Upper lobe of right lung (tissue), 1 donor: ENCODE measurements around the gene PIP5K1B. TPM values are rescaled to one million over a fixed set of nuclear protein-coding genes. Genes with fewer than 3 reads are reported as not detected.

Experiments
- ATAC-seq: fragments of 200-7000 bp; cut with Tn5 transposase; one replicate; pipeline ENCODE4 v1.9.1; 2020; ENCODE audit warnings: mild to moderate bottlenecking, moderate library complexity
- DNase-seq: peaks from one replicate; pipeline ENCODE4 v3.0.0-alpha.2; 2020
- H3K27ac ChIP-seq: fragments of 200-600 bp; one replicate; pipeline ENCODE4 v1.8.0; 2022
- H3K27me3 ChIP-seq: fragments of 200-600 bp; one replicate; pipeline ENCODE4 v1.8.0; 2022; ENCODE audit warnings: mild to moderate bottlenecking
- H3K36me3 ChIP-seq: fragments of 200-600 bp; one replicate; pipeline ENCODE4 v1.8.0; 2022
- H3K4me1 ChIP-seq: fragments of 200-600 bp; one replicate; pipeline ENCODE4 v1.8.0; 2022
- H3K4me3 ChIP-seq: fragments of 200-600 bp; one replicate; pipeline ENCODE4 v1.8.0; 2022; ENCODE audit warnings: mild to moderate bottlenecking
- H3K9me3 ChIP-seq: fragments of 200-600 bp; one replicate; pipeline ENCODE4 v1.8.0; 2022
- intact Hi-C: fragments of 100-400 bp; cut with DNase I; formaldehyde crosslinking; loops from one replicate; pipeline ENCODE4 v1.11.0; 2022
- total RNA-seq: library from RNA; stranded (reverse); fragmentation: NEBNext Ultra II Directional; extraction: Animal tissue kit (Norgen Biotek cat#: 25700); gene quantifications from one replicate; pipeline ENCODE4 v1.2.1, GENCODE V29; 2021
- TF ChIP-seq, protein P1 (sequence below): fragments of 200-600 bp; IDR thresholded peaks from one replicate; pipeline ENCODE4 v1.8.0; 2022; ENCODE audit warnings: antibody characterized with exemption
- donor health status: DM: no; HTN: yes; CAD: no; lungs with severe emphysema.

Gene PIP5K1B
- total RNA-seq, 1 donor from 2014 or later: 36.5 TPM

GRCh38 chr9:69016191-69017096 is 311.4 kb downstream of the PIP5K1B start:
- H3K4me1 ChIP-seq: no peaks in the 10 kb centered on the region
- ATAC-seq: no peak
- no peak overlapping the region for H3K27ac ChIP-seq
- TF ChIP-seq, protein P1, sequence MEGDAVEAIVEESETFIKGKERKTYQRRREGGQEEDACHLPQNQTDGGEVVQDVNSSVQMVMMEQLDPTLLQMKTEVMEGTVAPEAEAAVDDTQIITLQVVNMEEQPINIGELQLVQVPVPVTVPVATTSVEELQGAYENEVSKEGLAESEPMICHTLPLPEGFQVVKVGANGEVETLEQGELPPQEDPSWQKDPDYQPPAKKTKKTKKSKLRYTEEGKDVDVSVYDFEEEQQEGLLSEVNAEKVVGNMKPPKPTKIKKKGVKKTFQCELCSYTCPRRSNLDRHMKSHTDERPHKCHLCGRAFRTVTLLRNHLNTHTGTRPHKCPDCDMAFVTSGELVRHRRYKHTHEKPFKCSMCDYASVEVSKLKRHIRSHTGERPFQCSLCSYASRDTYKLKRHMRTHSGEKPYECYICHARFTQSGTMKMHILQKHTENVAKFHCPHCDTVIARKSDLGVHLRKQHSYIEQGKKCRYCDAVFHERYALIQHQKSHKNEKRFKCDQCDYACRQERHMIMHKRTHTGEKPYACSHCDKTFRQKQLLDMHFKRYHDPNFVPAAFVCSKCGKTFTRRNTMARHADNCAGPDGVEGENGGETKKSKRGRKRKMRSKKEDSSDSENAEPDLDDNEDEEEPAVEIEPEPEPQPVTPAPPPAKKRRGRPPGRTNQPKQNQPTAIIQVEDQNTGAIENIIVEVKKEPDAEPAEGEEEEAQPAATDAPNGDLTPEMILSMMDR: no peak
- no peaks in the 10 kb centered on the region for H3K9me3 ChIP-seq
- intact Hi-C loops: no loop called here
- no peak overlapping the region for H3K4me3 ChIP-seq
- DNase-seq: no peak
- H3K36me3 ChIP-seq: no peaks in the 10 kb centered on the region
- no peaks in the 10 kb centered on the region for H3K27me3 ChIP-seq

GRCh38 chr9:69018737-69019136 is 313.7 kb downstream of the PIP5K1B start:
- no peaks in the 10 kb centered on the region for H3K36me3 ChIP-seq
- H3K27me3 ChIP-seq: no peaks in the 10 kb centered on the region
- no peaks in the 10 kb centered on the region for H3K4me1 ChIP-seq
- no peak for DNase-seq
- no peak overlapping the region for H3K27ac ChIP-seq
- no peak for ATAC-seq
- no peak overlapping the region for H3K4me3 ChIP-seq
- H3K9me3 ChIP-seq: no peaks in the 10 kb centered on the region
- intact Hi-C loops: no loop called here
- TF ChIP-seq, protein P1: no peak

- intact Hi-C loops: no loop called here
- Histone ChIP-seq H3K27ac (no peak overlapping the region), H3K4me3 (no peak overlapping the region), H3K4me1 (no peaks in the 10 kb centered on the region), H3K27me3 (no peaks in the 10 kb centered on the region), H3K36me3 (no peaks in the 10 kb centered on the region), H3K9me3 (no peaks in the 10 kb centered on the region)
- DNase-seq (no peak), ATAC-seq (peak; percentile 29)
- TF ChIP-seq, protein P1: no peak
These were observed 314.8 kb downstream of the PIP5K1B start for GRCh38 chr9:69019808-69020207.

DNA sequence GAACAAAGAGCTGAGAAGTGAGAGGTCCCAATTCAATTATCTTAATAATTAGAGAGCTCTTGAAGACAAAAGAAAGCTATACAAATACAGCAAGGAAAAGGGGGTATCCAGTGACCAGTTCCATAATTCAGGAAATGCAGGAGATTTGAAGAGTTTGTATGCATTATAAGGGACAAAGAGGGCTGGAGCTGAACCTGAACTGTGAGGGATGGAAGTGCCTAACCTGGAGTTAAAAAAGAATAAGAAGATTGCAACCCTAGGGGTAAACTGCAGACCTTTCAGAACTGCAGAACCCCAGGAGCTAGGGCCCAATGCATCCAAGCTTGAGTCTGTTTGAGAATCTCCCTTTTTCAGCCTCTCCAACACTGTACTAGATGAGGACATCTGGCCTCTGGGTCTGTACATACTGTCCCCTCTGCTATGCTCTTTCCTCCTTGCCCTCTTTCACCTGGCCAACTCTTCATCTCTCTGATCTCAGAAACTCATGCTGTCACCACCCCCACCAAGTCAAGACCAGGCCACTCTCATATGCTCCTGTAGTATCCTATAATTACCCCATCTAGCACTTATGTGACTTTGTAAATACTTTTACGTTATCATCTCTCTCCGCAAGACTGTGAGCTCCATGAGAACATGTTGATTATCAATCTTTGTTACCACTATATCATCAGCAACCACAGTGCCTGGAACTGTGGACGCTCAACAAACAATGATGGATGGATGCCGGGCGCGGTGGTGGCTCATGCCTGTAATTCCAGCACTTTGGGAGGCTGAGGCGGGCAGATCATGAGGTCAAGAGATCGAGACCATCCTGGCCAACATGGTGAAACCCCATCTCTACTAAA is 315.5 kb downstream of the PIP5K1B start:
- Histone ChIP-seq H3K27ac (no peak overlapping the region), H3K4me3 (no peak overlapping the region), H3K4me1 (no peaks in the 10 kb centered on the region), H3K9me3 (no peaks in the 10 kb centered on the region), H3K27me3 (no peaks in the 10 kb centered on the region), H3K36me3 (no peaks in the 10 kb centered on the region)
- ATAC-seq (no peak), DNase-seq (no peak)
- intact Hi-C loops: no loop called here
- TF ChIP-seq, protein P1: no peak

DNA sequence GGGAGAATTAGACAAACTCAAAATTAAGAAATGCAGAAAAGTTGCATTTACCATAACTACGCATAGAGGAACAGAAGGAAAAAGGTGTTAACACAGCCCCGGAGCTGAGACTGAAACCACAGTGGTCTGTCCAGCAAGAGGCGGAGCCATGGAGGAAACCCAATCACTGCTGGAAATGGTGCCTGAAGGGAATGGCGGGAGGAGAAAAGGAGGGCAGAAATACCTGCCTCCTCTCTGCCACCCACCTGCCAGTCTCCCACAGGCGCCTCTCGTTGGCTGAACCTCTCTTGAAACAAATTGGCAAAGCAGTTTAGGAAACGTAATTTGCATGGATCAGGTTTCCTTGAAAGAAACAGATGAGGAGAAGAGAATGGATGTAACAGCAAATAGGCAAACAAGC is 318.6 kb downstream of the PIP5K1B start:
- no peak for ATAC-seq
- no peak overlapping the region for H3K4me3 ChIP-seq
- intact Hi-C loops: no loop called here

More for the DNA sequence above, 318.6 kb downstream of the PIP5K1B start:
- no peaks in the 10 kb centered on the region for H3K4me1 ChIP-seq
- H3K27ac ChIP-seq: no peak overlapping the region
- no peaks in the 10 kb centered on the region for H3K27me3 ChIP-seq
- no peaks in the 10 kb centered on the region for H3K36me3 ChIP-seq
- TF ChIP-seq, protein P1: no peak
- DNase-seq: no peak
- H3K9me3 ChIP-seq: no peaks in the 10 kb centered on the region
